ENCODE data around the gene NUDT5. TPM values are rescaled to one million over a fixed set of nuclear protein-coding genes. Genes with fewer than 3 reads are reported as not detected.

NUDT5 gene
- total RNA-seq, 1 donor, result 51.0 TPM

- Histone ChIP-seq H3K4me2 (ENCODE audit: insufficient read depth, low read length) (peak within 1 kb of the TSS; percentile 100), H3K36me3 (ENCODE audit: insufficient read depth, low read length) (peaks cover 9% of the 10 kb centered on the region), H3K79me2 (ENCODE audit: insufficient read depth, low read length) (peaks cover 34% of the 10 kb centered on the region), H3K9me3 (ENCODE audit: low read depth, low read length) (no peaks in the 10 kb centered on the region), H2AFZ (ENCODE audit: low read length) (peak within 1 kb of the TSS; percentile 97), H3K4me3 (ENCODE audit: insufficient read depth, low read length) (peak within 1 kb of the TSS; percentile 90), H3K27me3 (ENCODE audit: insufficient read depth, low read length) (no peaks in the 10 kb centered on the region), H3K27ac (ENCODE audit: low read depth, low read length) (peak within 1 kb of the TSS; percentile 83), H4K20me1 (ENCODE audit: insufficient read depth, low read length) (peaks cover 14% of the 10 kb centered on the region), H3K4me1 (ENCODE audit: insufficient read depth, low read length) (peaks cover 7% of the 10 kb centered on the region)
- TF ChIP-seq CTCF (IDR thresholded peaks at IDR 0.05; ENCODE audit: extremely low read depth, low read depth, low read length), result no peak
- peak; percentile 100 for DNase-seq (ENCODE audit: insufficient read length, low spot score, missing footprints)
Measured at GRCh38 chr10:12129222-12130111, 66.2 kb downstream of the NUDT5 start, which contains the start of gene SEC61A2. Gene SEC61A2, plus strand, starts transcription at chr10:12129677. Its CDS starts 111 bp downstream, at chr10:12129788.

- H3K79me2 ChIP-seq (ENCODE audit: insufficient read depth, low read length), result no peaks in the 10 kb centered on the region
- H3K4me2 ChIP-seq (ENCODE audit: insufficient read depth, low read length), result no peak overlapping the region
- H4K20me1 ChIP-seq (ENCODE audit: insufficient read depth, low read length), result no peaks in the 10 kb centered on the region
- H3K27me3 ChIP-seq (ENCODE audit: insufficient read depth, low read length), result no peaks in the 10 kb centered on the region
- no peak overlapping the region for H2AFZ ChIP-seq (ENCODE audit: low read length)
- no peaks in the 10 kb centered on the region for H3K9me3 ChIP-seq (ENCODE audit: low read depth, low read length)
- H3K36me3 ChIP-seq (ENCODE audit: insufficient read depth, low read length), result peaks cover 2% of the 10 kb centered on the region
- no peak for DNase-seq (ENCODE audit: insufficient read length, low spot score, missing footprints)
- no peaks in the 10 kb centered on the region for H3K4me1 ChIP-seq (ENCODE audit: insufficient read depth, low read length)
- no peak for TF ChIP-seq CTCF (IDR thresholded peaks at IDR 0.05; ENCODE audit: extremely low read depth, low read depth, low read length)
- H3K27ac ChIP-seq (ENCODE audit: low read depth, low read length), result no peak overlapping the region
- H3K4me3 ChIP-seq (ENCODE audit: insufficient read depth, low read length), result no peak overlapping the region
Measured at GRCh38 chr10:12121673-12122072, 74.0 kb downstream of the NUDT5 start.

Small RNA genes within 50 kb of the gene (small RNA-seq; reads per million reads assigned to genes)
- gene MIR548AK, result not detected
- not detected for gene RNU6-88P

Other genes with a start within 250 kb of the NUDT5 start
- gene UPF2, start 153.1 kb downstream of the NUDT5 start, total RNA-seq, result 15.0 and 15.9 TPM in 2 replicates
- 24.5 and 29.3 TPM in 2 replicates for gene DHTKD1, start 126.9 kb downstream of the NUDT5 start, total RNA-seq
- 9.4 and 13.8 TPM in 2 replicates for gene SEC61A2, start 66.2 kb downstream of the NUDT5 start, total RNA-seq
- gene CDC123, start 297 bp upstream of the NUDT5 start, total RNA-seq, result 86.9 and 96.9 TPM in 2 replicates
- gene CAMK1D, start 153.7 kb upstream of the NUDT5 start, total RNA-seq, result 10.6 and 11.2 TPM in 2 replicates

Data from osteoblast (primary cell).